CD4-positive, alpha-beta T cell treated with Interleukin-6 for 4 hours (primary cell): ENCODE results near the gene GREM1.

Source experiments
- DNase-seq: peaks from one replicate; pipeline ENCODE4 v3.0.0-alpha.2; 2020; ENCODE audit warnings: mixed read lengths

The GREM1 gene

GRCh38 chr15:32787949-32788348, 70.1 kb downstream of the GREM1 start:
- no peak for DNase-seq

- DNase-seq = no peak
Measured at GRCh38 chr15:32790352-32790999, 72.7 kb downstream of the GREM1 start.

- no peak for DNase-seq
Measured at GRCh38 chr15:32792436-32792835, 74.6 kb downstream of the GREM1 start.
